Measurements from ENCODE around the gene STOX1. TPM values are rescaled to one million over a fixed set of nuclear protein-coding genes. Genes with fewer than 3 reads are reported as not detected.

STOX1 gene
- total RNA-seq, 1 experiment from 2014 or later = 0.16 TPM

DNA sequence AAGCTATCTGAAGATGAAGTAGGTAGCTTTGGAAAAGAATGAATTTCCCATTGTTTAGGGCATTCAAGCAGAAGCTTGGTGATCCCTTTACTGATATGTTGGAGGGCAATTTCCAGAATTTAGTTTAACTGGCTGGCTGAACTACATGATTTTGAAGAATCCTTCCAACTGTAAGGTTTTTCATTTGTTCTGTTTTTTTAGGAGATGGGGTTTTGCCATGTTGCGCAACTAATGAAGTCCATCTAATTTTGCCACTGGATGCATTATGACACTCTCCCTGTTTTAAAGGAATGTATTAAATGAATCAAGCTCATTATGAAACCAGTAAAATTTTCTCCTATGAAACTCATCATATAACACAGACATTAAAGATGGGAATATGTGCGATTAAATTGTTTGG is 67.7 kb downstream of the STOX1 start:
- no peaks in the 10 kb centered on the region for H3K4me1 Mint-ChIP-seq (ENCODE audit: insufficient read depth, unreplicated experiment)

DNA sequence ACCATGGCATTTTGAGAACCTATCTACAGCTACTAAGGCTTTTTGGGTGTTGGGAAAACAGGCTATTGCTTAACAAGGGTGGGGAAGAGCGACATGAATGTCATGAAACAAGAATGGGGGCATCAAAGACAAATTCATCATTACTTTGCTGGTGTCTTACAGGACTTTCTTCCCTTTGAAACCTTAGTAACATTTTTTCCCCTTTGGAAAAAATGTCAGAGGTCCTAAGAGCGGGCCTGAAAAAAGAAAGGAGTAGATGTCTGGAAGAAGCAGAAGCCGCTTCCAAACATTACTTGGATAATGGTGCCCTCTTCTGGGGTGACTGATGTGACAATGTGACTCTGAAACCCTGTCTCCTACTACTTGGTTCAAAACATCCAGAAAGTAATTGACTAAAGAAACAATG is 70.0 kb downstream of the STOX1 start:
- Mint-ChIP-seq H3K36me3 (ENCODE audit: insufficient read depth, unreplicated experiment) (peaks cover 2% of the 10 kb centered on the region), H3K27me3 (ENCODE audit: insufficient read depth, unreplicated experiment) (no peaks in the 10 kb centered on the region), H3K4me3 (ENCODE audit: unreplicated experiment) (no peak overlapping the region), H3K4me1 (ENCODE audit: insufficient read depth, unreplicated experiment) (peaks cover under 1% of the 10 kb centered on the region), H3K27ac (ENCODE audit: low read depth, unreplicated experiment) (no peak overlapping the region), H3K9me3 (ENCODE audit: unreplicated experiment) (no peaks in the 10 kb centered on the region)
- no TSS peak for BruUV-seq (replicated peaks)
- intact Hi-C loops (cut with micrococcal nuclease) = loop anchor here (1.0 to 10.0 kb wide), 3 partner anchors 105 to 427 kb away; partner anchors contain the start of gene DNA2
- TF ChIP-seq CTCF (IDR thresholded peaks at IDR 0.05; ENCODE audit: unreplicated experiment) = peak; percentile 57
- peak; percentile 84 for DNase-seq (ENCODE audit: unreplicated experiment)
- CTCF ChIA-PET = interaction anchor here (0.6 to 1.8 kb wide), 24 partner anchors 9 to 1406 kb away, joined by 3 to 8 read pairs (median 3); partner anchors contain the start of gene STOX1
- POLR2A ChIA-PET = interaction anchor here (0.6 kb wide), 1 partner anchor 563 kb away, joined by 3 read pairs; no protein-coding TSS in a partner anchor

More for the DNA sequence above, 67.7 kb downstream of the STOX1 start:
- intact Hi-C loops (cut with micrococcal nuclease) = loop anchor here (10.0 kb wide), 1 partner anchor 250 kb away; no protein-coding TSS in a partner anchor
- no peaks in the 10 kb centered on the region for H3K27me3 Mint-ChIP-seq (ENCODE audit: insufficient read depth, unreplicated experiment)
- CTCF ChIA-PET = interaction anchor here (0.6 to 1.2 kb wide), 2 partner anchors 12 to 103 kb away, joined by 3 to 4 read pairs; no protein-coding TSS in a partner anchor
- no peak overlapping the region for H3K4me3 Mint-ChIP-seq (ENCODE audit: unreplicated experiment)
- H3K36me3 Mint-ChIP-seq (ENCODE audit: insufficient read depth, unreplicated experiment) = no peaks in the 10 kb centered on the region
- H3K27ac Mint-ChIP-seq (ENCODE audit: low read depth, unreplicated experiment) = no peak overlapping the region
- POLR2A ChIA-PET = no interaction called here
- H3K9me3 Mint-ChIP-seq (ENCODE audit: unreplicated experiment) = no peaks in the 10 kb centered on the region
- TF ChIP-seq CTCF (IDR thresholded peaks at IDR 0.05; ENCODE audit: unreplicated experiment) = no peak
- BruUV-seq (replicated peaks) = no TSS peak
- DNase-seq (ENCODE audit: unreplicated experiment) = no peak

DNA sequence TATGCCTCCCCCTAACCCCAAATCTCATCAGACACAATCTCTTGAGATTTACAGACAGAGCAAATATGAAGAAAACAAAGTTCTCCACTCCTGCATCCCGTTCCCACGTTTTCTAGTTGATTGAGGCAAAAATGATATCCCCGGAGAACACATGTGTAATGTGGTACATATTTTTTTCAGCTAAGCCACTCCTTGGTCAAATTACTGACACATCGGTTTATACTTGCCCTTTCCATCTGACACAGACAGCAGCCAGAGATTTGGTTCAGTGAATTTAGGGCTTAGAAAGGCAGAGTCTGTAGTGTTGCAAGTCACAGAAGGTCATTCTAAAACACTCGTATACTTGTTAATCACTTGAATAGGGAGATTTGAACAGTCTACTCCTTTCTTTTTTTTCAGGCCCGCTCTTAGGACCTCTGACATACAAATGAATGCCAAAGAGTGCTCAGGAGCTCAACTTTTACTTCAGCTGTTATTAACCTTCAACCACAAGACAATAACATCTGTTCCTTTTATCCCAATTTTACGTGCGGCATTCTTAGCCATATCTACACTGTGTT is 71.9 kb downstream of the STOX1 start:
- no TSS peak for BruUV-seq (replicated peaks)
- Mint-ChIP-seq H3K36me3 (ENCODE audit: insufficient read depth, unreplicated experiment) (peaks cover 12% of the 10 kb centered on the region), H3K27ac (ENCODE audit: low read depth, unreplicated experiment) (no peak overlapping the region), H3K4me1 (ENCODE audit: insufficient read depth, unreplicated experiment) (peaks cover 12% of the 10 kb centered on the region), H3K27me3 (ENCODE audit: insufficient read depth, unreplicated experiment) (no peaks in the 10 kb centered on the region), H3K4me3 (ENCODE audit: unreplicated experiment) (peak overlapping the region; percentile 96), H3K9me3 (ENCODE audit: unreplicated experiment) (no peaks in the 10 kb centered on the region)
- intact Hi-C loops (cut with micrococcal nuclease) = loop anchor here (10.0 kb wide), 1 partner anchor 254 kb away; no protein-coding TSS in a partner anchor
- POLR2A ChIA-PET = interaction anchor here (0.5 to 2.0 kb wide), 6 partner anchors 10 to 1061 kb away, joined by 3 to 11 read pairs (median 4); partner anchors contain the start of gene PBLD
- no peak for TF ChIP-seq CTCF (IDR thresholded peaks at IDR 0.05; ENCODE audit: unreplicated experiment)
- CTCF ChIA-PET = interaction anchor here (0.6 to 1.8 kb wide), 4 partner anchors 11 to 729 kb away, joined by 3 to 7 read pairs (median 4); partner anchors contain the start of gene STOX1
- no peak for DNase-seq (ENCODE audit: unreplicated experiment)

DNA sequence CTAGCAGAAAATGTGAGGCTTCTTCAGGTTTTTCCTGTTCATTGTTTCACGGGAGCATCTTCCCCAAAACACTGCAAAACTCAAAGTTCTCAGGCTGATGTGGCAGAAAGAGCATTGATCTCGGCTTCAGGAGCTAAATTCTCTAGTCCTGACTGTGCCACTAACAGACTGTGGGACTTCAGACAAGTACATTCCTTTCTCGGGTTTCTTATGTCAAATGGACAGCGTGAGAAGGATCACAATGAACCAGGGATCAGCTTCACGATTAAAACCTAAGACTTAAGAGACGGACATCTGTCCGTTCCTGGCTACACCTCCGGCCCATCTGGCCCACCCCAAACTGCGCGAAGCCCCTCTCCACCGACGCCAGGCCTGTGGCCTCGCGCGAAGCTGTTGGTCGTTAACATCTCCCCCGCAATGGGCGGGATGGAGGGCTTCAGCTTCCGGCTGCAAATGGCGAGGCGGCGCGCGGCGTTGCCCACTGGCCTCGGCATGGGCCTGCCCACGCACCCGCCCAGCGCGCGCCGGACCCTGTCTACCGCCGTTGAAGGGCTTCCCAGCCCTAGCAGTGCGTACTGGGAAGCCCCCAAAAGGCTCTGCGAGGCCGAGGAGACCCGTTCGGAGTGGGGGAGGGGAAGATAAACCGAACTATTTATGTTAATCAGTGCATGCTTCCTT is 73.2 kb downstream of the STOX1 start:
- H3K27ac Mint-ChIP-seq (ENCODE audit: low read depth, unreplicated experiment) = peak overlapping the region; percentile 99
- H3K4me3 Mint-ChIP-seq (ENCODE audit: unreplicated experiment) = peak overlapping the region; percentile 96
- no peaks in the 10 kb centered on the region for H3K9me3 Mint-ChIP-seq (ENCODE audit: unreplicated experiment)
- no peak for DNase-seq (ENCODE audit: unreplicated experiment)
- H3K27me3 Mint-ChIP-seq (ENCODE audit: insufficient read depth, unreplicated experiment) = no peaks in the 10 kb centered on the region
- BruUV-seq (replicated peaks) = TSS peak; percentile 90
- peaks cover 12% of the 10 kb centered on the region for H3K36me3 Mint-ChIP-seq (ENCODE audit: insufficient read depth, unreplicated experiment)
- TF ChIP-seq CTCF (IDR thresholded peaks at IDR 0.05; ENCODE audit: unreplicated experiment) = no peak
- CTCF ChIA-PET = interaction anchor here (1.1 kb wide), 1 partner anchor 106 kb away, joined by 5 read pairs; no protein-coding TSS in a partner anchor
- intact Hi-C loops (cut with micrococcal nuclease) = no loop called here
- peaks cover 15% of the 10 kb centered on the region for H3K4me1 Mint-ChIP-seq (ENCODE audit: insufficient read depth, unreplicated experiment)
- POLR2A ChIA-PET = interaction anchor here (0.6 to 2.8 kb wide), 23 partner anchors 9 to 1015 kb away, joined by 3 to 27 read pairs (median 4); partner anchors contain the start of genes CCAR1, DDX21 and PBLD

Data from MCF 10A (cell line).